ENCODE data around the gene PNCK. TPM values are rescaled to one million over a fixed set of nuclear protein-coding genes. Genes with fewer than 3 reads are reported as not detected.
"Not testable (repeated sequence)": the region's sequence is repeated elsewhere in the genome, so short reads cannot be mapped to it uniquely, and the experiment has no call there.

The PNCK gene
- total RNA-seq = under 1 TPM; 0.30 to 0.71 TPM

DNA sequence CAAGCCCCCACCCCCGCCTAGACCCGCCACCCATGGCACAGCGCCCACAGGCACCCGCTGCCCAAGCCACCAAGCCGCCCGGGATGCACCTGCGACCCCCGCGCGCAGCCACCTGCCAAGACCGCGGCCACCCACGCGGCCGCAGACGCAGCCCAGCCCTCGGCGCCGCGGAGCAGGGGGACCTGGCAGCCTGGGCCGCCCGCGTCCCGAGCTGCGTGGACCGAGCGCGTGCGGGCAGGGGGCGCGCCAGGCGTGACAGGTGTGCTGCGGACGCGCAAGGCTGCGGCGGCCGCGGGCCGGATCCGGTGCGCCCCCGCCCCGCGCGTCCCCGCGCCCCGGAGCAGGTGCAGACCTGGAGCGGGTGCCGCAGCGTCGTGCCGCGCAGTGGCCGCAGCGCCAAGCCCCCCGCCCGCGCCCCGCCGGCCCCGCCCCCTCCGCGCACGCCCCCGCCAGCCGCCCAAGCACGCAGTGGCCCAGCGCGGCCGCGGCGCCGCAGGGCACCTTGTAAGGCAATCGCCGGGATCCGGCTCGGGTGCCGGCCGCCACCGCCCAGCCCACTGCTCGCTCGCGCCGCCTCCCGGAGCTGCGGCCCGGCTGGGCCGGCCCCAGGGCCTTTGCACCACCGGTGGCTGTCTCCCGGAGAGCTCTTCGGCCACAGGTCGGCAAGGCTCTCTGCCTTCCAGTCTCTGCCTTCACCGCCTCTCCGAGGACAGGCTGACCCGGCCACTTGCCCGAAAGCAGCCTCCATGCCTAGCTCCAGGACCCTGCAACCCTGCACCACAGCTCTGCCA is at the start of gene PNCK:
Gene PNCK (minus strand): TSS at position 386 of the 791 bp plus-strand sequence. CDS start 737 bp downstream, outside the sequence.
- H3K4me3 Mint-ChIP-seq = no peak within 1 kb of the TSS
- ATAC-seq = no peak
- peaks cover 11% of the 10 kb centered on the region for H3K27me3 Mint-ChIP-seq
- DNase-seq = no peak
- no peaks in the 10 kb centered on the region for H3K36me3 Mint-ChIP-seq (ENCODE audit: low read depth)
- POLR2A ChIA-PET = no interaction called here
- intact Hi-C loops (cut with DNase I, micrococcal nuclease) = no loop called here
- peaks cover 2% of the 10 kb centered on the region for H3K4me1 Mint-ChIP-seq
- H3K9me3 Mint-ChIP-seq (ENCODE audit: low read depth) = no peaks in the 10 kb centered on the region
- no peak within 1 kb of the TSS for H3K27ac Mint-ChIP-seq
- CTCF ChIA-PET = no interaction called here

DNA sequence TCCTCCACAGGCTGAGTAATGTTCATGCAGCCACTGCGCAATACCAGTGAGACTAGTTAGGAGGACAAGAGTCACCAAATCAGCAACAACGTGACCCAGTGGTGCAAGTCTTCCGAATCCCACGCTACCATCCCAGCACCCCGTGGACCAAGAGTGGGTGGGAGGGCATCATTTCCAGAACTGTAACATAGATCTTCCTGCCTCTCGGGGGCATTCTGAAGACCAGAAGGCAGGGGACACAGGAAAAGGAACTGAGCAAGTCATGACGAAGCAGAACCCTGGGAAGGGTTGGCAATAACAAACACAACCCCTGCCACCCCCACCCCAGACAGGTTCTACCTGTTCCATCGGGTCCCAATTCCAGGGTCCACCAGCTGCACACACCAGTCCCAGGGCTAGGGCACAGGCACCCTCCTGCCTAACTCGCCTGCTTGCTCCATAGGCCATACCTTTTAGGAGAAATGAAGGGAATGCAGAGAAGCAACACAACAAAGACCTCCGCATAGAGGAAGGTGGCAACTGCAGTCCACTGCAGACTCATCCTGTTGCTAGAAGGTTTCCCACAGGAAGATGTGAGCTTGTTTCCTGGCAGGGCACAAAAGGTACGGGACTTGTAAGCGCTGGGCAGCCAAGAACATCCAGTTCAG is 49.2 kb upstream of the PNCK start:
- Mint-ChIP-seq H3K36me3 (ENCODE audit: low read depth) (peaks cover 25% of the 10 kb centered on the region), H3K27ac (peak overlapping the region; percentile 87), H3K4me1 (peaks cover 24% of the 10 kb centered on the region), H3K27me3 (no peaks in the 10 kb centered on the region), H3K9me3 (ENCODE audit: low read depth) (no peaks in the 10 kb centered on the region), H3K4me3 (peak overlapping the region; percentile 89)
- POLR2A ChIA-PET = no interaction called here
- ATAC-seq (no peak), DNase-seq (no peak)
- CTCF ChIA-PET = interaction anchor here (0.7 to 1.4 kb wide), 3 partner anchors 14 to 1076 kb away, joined by 3 to 4 read pairs (median 4); no protein-coding TSS in a partner anchor
- intact Hi-C loops (cut with DNase I, micrococcal nuclease) = loop anchor here (5.0 to 10.0 kb wide), 4 partner anchors 251 to 762 kb away; partner anchors contain the start of genes EMD (in 1 of the 2), FLNA (in 1 of the 2), HAUS7 (in 1 of the 2) and MECP2 (in 1 of the 2)

DNA sequence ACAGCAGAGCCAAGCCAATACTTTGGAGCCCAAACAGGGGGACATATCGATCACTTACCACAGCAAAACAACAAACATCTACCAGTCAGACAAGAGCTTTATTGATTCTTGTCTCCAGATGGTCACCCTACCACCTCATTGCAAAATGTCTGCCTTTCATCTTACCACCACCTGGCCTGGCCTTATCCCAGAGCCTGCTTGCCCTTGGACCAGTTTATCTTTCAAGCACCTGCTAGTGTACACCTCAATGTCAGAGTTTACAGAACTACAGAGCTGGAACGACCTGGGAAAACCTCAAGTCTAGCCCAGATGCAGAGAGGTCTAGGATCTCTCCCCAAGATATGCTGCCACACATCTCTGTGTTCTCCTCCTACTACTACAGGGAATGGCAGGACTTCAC is 46.1 kb upstream of the PNCK start:
- H3K4me3 Mint-ChIP-seq = no peak overlapping the region
- ATAC-seq = no peak
- POLR2A ChIA-PET = no interaction called here
- intact Hi-C loops (cut with DNase I, micrococcal nuclease) = loop anchor here (5.0 to 10.0 kb wide), 4 partner anchors 247 to 765 kb away; partner anchors contain the start of genes EMD (in 1 of the 2), FLNA (in 1 of the 2), HAUS7 (in 1 of the 2) and MECP2 (in 1 of the 2)
- H3K9me3 Mint-ChIP-seq (ENCODE audit: low read depth) = no peaks in the 10 kb centered on the region
- CTCF ChIA-PET = no interaction called here
- DNase-seq = no peak
- no peak overlapping the region for H3K27ac Mint-ChIP-seq
- peaks cover 14% of the 10 kb centered on the region for H3K4me1 Mint-ChIP-seq
- no peaks in the 10 kb centered on the region for H3K27me3 Mint-ChIP-seq
- H3K36me3 Mint-ChIP-seq (ENCODE audit: low read depth) = peaks cover 41% of the 10 kb centered on the region

DNA sequence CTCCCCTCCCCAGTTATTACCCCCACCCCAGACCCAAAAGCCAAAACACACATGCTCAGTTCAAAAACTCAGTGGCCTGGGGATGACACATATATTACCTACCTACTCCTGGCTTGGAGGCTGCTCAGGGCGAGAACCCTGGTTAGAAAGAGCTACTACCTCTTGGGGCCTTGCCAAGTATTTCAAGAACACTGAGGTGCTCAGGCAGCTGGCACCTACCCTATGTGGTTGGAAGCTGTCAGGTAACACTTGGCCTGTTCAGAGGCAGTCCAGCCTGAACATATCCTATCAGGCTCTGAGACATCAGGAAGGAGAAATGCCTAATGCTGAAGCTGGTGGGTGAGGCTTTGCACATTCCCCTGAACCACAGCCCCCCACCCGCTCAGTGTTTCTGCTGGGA is 45.6 kb upstream of the PNCK start:
- H3K4me3 Mint-ChIP-seq = no peak overlapping the region
- no peaks in the 10 kb centered on the region for H3K9me3 Mint-ChIP-seq (ENCODE audit: low read depth)
- H3K27ac Mint-ChIP-seq = no peak overlapping the region
- peaks cover 14% of the 10 kb centered on the region for H3K4me1 Mint-ChIP-seq
- ChIA-PET CTCF (no interaction called here), POLR2A (no interaction called here)
- intact Hi-C loops (cut with DNase I, micrococcal nuclease) = no loop called here
- H3K27me3 Mint-ChIP-seq = no peaks in the 10 kb centered on the region
- peaks cover 45% of the 10 kb centered on the region for H3K36me3 Mint-ChIP-seq (ENCODE audit: low read depth)
- ATAC-seq (no peak), DNase-seq (no peak)

DNA sequence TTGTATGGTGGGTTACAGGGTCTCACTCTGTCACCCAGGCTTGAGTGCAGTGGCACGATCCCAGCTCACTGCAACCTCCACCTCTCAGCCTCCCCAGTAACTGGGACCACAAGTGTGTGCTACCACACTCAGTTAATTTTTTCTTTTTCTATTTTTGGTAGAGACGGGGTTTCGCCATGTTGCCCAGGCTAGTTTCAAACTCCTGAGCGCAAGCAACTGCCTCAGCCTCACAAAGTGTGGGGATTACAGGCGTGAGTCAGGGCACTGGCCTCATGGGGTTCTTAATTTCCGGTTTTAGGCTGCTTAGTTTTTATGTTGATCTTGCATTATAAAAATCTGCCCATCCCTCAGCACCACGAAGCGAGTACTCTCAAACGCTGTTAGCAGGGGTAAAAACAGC is 43.8 kb upstream of the PNCK start:
- H3K27me3 Mint-ChIP-seq = no peaks in the 10 kb centered on the region
- H3K4me1 Mint-ChIP-seq = peaks cover 10% of the 10 kb centered on the region
- ATAC-seq (no peak), DNase-seq (no peak)
- ChIA-PET POLR2A (no interaction called here), CTCF (no interaction called here)
- H3K4me3 Mint-ChIP-seq = no peak overlapping the region
- no peaks in the 10 kb centered on the region for H3K9me3 Mint-ChIP-seq (ENCODE audit: low read depth)
- H3K27ac Mint-ChIP-seq = no peak overlapping the region
- intact Hi-C loops (cut with DNase I, micrococcal nuclease) = no loop called here
- H3K36me3 Mint-ChIP-seq (ENCODE audit: low read depth) = peaks cover 49% of the 10 kb centered on the region

DNA sequence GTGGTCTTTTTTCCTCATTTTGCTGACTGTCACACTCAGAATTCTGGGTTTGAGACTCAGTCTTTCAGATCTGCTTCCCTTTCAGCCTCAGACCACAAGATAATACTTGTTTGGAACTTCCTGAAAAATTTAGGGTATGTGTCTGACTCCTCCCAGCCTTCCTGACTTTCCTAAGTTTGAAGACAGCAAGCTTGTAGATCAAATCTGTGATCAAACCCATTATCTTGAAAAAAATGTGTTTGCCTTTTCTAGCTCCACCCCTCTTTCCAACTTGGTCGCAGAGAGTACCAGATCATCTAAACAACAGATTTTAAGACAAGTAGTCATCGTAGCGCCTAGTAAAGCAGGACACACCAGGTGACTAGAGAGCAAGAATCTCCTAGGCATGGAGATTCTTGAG is 40.6 kb upstream of the PNCK start:
- Mint-ChIP-seq H3K27ac (no peak overlapping the region), H3K36me3 (ENCODE audit: low read depth) (peaks cover 44% of the 10 kb centered on the region), H3K27me3 (no peaks in the 10 kb centered on the region), H3K4me1 (peaks cover 4% of the 10 kb centered on the region), H3K9me3 (ENCODE audit: low read depth) (no peaks in the 10 kb centered on the region), H3K4me3 (no peak overlapping the region)
- no peak for ATAC-seq
- POLR2A ChIA-PET = no interaction called here
- intact Hi-C loops (cut with DNase I, micrococcal nuclease) = no loop called here
- CTCF ChIA-PET = no interaction called here
- no peak for DNase-seq

DNA sequence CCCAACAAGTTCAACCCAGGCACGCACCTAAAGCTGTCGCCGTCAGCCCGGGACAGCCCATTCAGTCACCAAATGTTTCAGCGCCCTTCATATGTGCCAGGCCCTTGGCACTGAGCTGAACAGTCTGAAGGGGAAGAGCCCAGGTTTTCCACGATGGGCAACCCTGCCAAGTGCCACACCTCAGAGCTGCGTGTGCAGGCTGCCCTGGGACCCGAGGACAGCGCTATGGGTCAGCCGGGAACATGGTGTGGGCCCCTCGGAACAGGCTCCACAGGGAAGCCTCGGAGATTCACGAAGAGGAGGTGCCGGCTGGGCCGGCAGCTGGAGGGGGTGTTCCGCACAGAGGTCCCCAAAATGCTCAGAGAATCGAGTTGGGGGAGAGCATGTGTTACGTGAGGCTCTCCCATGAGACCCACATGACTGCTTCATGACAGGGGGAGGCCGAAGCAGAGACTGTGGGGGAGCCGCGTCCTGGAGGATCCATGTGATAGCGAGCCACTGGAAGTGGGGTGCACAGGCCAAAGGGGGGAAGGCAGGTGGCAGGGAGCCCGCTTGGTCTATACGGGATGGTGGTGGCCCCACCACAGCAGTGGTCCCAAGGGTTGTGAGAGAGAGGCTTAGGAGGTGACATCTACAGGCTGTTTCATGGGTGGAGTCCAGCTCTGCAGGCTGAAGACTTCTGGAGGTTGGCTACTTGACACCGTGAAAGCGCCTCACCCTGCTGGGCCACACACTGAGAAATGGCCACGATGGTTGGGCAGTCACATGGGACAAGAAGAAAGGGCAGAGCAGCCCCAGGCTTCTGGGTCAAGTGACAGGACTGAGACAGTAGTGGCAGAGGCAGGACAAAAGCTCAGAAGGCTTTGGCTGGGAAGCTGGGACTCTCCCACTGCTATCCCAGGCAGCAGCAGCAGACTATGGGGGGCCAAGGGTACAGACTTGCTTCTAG is 36.4 kb upstream of the PNCK start:
- H3K4me3 Mint-ChIP-seq = no peak overlapping the region

DNA sequence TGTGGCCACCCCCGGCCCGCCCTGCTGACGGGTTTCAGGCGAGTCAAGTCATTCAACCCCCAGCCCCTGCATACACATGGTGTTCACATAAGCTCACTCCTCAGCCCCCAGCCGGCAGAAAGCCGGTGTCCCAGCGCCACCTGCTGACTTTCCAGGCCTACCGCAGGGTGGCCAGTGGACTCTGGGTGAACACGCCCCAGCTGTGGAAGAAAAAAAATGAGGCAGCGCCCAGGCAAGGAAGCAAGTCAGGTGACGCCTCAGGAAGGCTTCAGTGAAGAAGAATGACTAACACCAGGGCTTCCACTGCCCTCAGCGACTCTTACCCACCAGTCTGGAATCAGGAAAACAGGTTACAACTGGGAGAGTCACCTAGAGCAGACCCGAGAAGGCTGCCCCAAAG is 34.8 kb upstream of the PNCK start:
- no peaks in the 10 kb centered on the region for H3K9me3 Mint-ChIP-seq (ENCODE audit: low read depth)
- peak; percentile 94 for ATAC-seq

More for the DNA sequence above, 36.4 kb upstream of the PNCK start:
- intact Hi-C loops (cut with DNase I, micrococcal nuclease) = no loop called here
- no peaks in the 10 kb centered on the region for H3K4me1 Mint-ChIP-seq
- CTCF ChIA-PET = interaction anchor here (1.2 kb wide), 1 partner anchor 171 kb away, joined by 3 read pairs; no protein-coding TSS in a partner anchor
- POLR2A ChIA-PET = no interaction called here
- peaks cover 26% of the 10 kb centered on the region for H3K36me3 Mint-ChIP-seq (ENCODE audit: low read depth)
- H3K9me3 Mint-ChIP-seq (ENCODE audit: low read depth) = no peaks in the 10 kb centered on the region
- DNase-seq (no peak), ATAC-seq (no peak)
- H3K27ac Mint-ChIP-seq = no peak overlapping the region
- H3K27me3 Mint-ChIP-seq = no peaks in the 10 kb centered on the region

DNA sequence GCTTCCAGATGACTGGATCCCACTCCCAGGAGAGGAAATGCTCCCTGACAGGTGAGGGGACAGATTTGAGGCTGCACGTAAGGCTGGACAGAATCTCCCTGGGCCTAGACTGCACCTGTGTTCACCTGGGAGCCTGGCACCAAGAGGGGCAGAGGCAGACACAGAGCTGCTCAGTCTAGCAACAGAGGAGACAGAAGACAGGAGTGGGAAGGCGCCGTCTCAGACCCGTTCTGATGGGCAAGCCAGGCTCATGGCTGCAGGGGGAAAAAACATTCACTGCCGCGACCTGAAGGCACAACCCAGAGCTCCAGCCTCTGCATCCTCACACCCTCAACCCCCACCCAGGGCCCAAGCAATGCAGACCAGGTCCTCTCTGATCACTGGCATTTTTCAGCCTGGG is 33.8 kb upstream of the PNCK start:
- Mint-ChIP-seq H3K36me3 (ENCODE audit: low read depth) (peaks cover 15% of the 10 kb centered on the region), H3K27ac (no peak overlapping the region), H3K27me3 (no peaks in the 10 kb centered on the region), H3K4me1 (no peaks in the 10 kb centered on the region), H3K9me3 (ENCODE audit: low read depth) (no peaks in the 10 kb centered on the region), H3K4me3 (no peak overlapping the region)
- intact Hi-C loops (cut with DNase I, micrococcal nuclease) = no loop called here
- ChIA-PET POLR2A (no interaction called here), CTCF (no interaction called here)
- no peak for DNase-seq
- ATAC-seq = no peak

More for the DNA sequence above, 34.8 kb upstream of the PNCK start:
- CTCF ChIA-PET = interaction anchor here (0.6 to 1.2 kb wide), 3 partner anchors 14 to 169 kb away, joined by 3 to 4 read pairs (median 3); no protein-coding TSS in a partner anchor
- POLR2A ChIA-PET = no interaction called here
- Mint-ChIP-seq H3K36me3 (ENCODE audit: low read depth) (peaks cover 18% of the 10 kb centered on the region), H3K4me1 (no peaks in the 10 kb centered on the region), H3K4me3 (no peak overlapping the region), H3K27ac (no peak overlapping the region), H3K27me3 (no peaks in the 10 kb centered on the region)
- peak; percentile 71 for DNase-seq
- intact Hi-C loops (cut with DNase I, micrococcal nuclease) = no loop called here

DNA sequence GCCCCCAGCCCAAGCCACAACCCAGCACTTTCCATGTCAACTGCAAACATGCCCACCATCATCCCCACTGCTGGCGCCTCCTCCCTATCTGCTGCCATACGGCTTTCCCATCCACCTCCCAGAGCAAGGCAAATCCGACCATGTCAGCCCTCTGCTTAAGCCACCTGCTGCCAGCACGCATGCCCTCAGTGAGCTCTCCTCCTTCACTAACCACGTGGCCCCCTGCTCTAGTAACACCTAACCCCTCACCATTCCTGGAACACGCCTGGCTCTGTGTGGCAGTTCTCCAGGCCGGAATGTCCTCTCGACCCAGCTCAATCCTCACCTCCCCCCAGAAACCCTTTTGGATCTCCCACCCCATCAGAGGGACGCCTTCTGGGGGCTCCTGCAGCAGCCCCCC is 33.2 kb upstream of the PNCK start:
- Mint-ChIP-seq H3K4me3 (no peak overlapping the region), H3K9me3 (ENCODE audit: low read depth) (no peaks in the 10 kb centered on the region), H3K27ac (no peak overlapping the region), H3K27me3 (no peaks in the 10 kb centered on the region), H3K36me3 (ENCODE audit: low read depth) (peaks cover 15% of the 10 kb centered on the region), H3K4me1 (no peaks in the 10 kb centered on the region)
- CTCF ChIA-PET = no interaction called here
- intact Hi-C loops (cut with DNase I, micrococcal nuclease) = no loop called here
- ATAC-seq = no peak
- DNase-seq = no peak
- POLR2A ChIA-PET = no interaction called here

DNA sequence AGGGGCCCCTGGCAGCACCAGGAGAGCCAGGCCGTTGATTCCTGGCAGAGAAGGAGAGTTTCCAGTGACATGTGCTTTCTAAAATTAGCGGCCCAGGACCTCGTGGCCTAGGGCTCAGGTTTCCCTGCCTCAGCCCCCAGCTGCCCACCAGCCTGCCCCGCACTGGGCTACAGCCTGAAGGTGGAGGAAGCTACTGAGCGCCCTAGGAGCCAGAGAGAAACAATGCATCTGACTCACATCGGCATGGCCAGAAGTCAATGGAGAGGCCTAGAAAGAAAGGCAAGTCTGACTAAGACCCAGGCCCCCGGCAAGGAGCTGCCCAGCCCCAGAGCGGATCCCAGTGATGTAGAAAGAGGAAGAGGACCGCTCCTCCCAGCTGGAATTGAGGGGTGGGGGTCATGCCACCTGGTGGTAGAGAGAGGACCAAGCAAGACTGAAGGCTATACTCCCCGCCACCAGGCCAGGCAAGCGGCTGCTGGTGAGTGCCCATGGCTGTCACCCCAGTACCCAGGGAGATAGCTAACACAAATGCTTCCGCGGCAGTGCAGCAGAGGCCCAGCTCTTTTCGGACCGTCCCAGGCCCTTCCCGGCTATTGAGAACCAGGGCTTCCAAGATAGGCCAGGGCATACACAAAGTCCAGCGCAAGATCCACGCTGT is 31.9 kb upstream of the PNCK start:
- intact Hi-C loops (cut with DNase I, micrococcal nuclease); CTCF ChIA-PET: not testable (repeated sequence)

More for the DNA sequence above, 31.9 kb upstream of the PNCK start:
- POLR2A ChIA-PET = interaction anchor here (1.1 kb wide), 1 partner anchor 61 kb away, joined by 3 read pairs; no protein-coding TSS in a partner anchor
- H3K36me3 Mint-ChIP-seq (ENCODE audit: low read depth) = peaks cover 11% of the 10 kb centered on the region
- not testable (repeated sequence) for H3K4me3 Mint-ChIP-seq; H3K9me3 Mint-ChIP-seq (ENCODE audit: low read depth); H3K27me3 Mint-ChIP-seq; H3K4me1 Mint-ChIP-seq; H3K27ac Mint-ChIP-seq; ATAC-seq; DNase-seq

All from activated CD4-positive, alpha-beta T cell treated with anti-CD3 and anti-CD28 coated beads for 36 hours (primary cell).